IPS DF 19.7 (cell line): ENCODE data around the gene MVB12B.

Source experiments
- DNase-seq: peaks from one replicate; pipeline ENCODE4 v3.0.0-alpha.2; 2013; ENCODE audit warnings: low read depth, low spot score

Gene MVB12B

GRCh38 chr9:126363250-126363649 lies 36.6 kb downstream of the MVB12B start:
- DNase-seq = no peak

DNA sequence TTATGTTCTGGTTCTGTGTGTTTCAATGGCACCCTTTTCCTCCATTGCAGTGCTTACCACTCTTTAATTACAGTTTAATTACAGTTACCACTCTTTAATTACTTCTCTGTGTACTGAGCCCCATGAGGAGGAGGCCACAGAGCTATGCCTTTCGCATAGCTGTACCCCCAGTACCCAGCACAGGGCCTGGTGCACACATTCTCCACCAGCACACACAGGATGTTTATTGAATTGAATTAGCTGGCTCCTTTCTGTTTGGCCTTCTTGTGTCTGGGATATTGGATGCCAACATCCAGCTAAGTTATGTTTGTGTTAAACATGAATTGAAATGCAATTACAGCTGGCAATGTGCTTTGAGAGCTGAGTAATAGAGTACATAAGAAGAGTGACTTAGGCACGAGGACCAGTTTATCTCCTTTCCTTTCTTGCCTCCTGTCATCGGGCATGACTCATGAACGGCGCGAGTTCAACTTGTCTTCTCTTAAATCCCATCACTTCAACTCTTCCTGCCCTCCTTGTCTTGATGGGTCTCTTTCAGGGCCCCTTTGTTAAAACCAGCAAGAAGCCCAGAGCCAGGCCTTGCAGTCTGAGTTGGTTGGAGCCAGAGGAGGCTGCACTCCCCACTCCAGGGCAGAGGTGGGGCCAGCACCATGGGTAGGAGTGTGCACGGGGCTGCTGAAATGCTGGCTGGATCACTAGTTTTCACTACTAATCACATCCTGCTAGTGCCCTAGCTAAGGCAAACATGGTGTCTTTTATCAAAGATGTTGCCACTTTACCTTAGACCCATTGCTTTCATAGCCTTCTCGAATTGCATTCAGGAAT lies 37.4 kb downstream of the MVB12B start:
- DNase-seq = no peak

GRCh38 chr9:126365780-126366179 lies 39.2 kb downstream of the MVB12B start:
- DNase-seq = no peak

DNA sequence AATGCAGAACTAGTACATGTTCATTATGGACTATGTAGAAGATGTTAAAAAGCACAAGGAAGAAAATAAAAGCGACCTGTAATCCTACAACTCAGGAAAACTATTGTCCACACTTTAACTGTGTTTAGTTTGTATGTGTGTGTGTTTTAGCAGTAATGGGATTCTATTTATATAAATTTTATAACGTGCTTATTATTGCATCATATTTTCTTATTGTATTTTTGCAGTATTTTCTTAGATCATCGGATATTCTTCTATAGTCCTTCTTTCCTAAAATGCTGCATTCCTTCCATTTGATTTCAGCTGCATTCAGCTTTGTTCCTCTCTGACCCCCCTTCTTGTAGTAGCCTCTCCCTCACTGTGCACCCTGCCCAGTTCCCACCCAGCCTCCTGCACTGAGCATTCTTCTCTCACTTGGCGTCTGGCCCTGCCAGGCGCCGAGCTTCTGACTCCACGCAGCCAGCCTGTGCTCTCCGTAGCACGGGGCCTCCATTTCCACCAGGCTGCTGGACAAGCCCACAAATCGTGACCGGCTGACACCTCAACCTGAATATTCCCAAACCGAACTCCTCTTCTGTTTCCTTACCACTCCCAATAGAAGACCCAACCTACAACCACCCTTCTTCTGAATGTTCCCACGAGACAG lies 39.9 kb downstream of the MVB12B start:
- DNase-seq = no peak

- DNase-seq = no peak
These were observed 40.5 kb downstream of the MVB12B start for GRCh38 chr9:126367139-126367538.

DNA sequence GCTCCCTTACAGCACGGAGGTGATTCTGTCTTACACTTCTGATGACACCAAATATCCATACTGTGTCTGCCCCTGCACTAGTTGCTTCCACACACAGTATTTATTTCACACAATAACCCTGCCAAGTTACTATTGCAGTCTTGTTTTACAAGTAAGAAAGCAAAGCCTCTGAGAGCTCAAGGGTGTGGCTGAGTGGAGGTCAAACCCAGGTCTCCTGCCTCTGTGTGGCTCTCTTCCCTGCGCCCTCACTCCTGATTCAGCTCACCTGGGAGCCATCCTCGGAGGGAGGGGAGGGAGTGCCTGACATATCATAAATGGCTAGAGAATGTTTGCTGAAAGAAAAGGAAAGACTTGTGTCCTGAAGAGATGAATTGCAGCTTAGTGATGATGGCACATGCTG lies 41.0 kb downstream of the MVB12B start:
- no peak for DNase-seq

GRCh38 chr9:126368020-126368419 lies 41.4 kb downstream of the MVB12B start:
- DNase-seq = no peak

- DNase-seq = no peak
These were observed 44.6 kb downstream of the MVB12B start for GRCh38 chr9:126371007-126371870.

GRCh38 chr9:126372716-126373115 lies 46.1 kb downstream of the MVB12B start:
- DNase-seq = no peak

DNA sequence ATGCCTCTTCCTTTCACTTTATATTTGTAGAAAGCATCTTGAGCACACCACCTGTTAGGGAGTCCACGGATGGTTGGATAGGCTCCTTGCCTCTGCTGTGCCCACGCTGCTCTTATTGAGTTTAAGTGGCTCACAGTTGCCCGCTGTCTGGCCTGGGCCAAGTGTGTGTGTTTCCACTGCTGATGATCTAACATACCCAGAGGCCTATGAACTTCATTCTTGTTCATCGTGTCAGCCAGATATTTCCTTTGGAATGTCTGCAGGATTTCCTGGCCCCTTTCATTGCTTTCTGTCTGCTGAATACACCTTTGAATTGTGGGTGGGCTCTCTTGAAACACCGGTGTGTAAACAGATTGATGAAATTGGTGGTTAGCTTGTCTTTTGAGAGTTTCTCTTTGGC lies 46.6 kb downstream of the MVB12B start:
- no peak for DNase-seq

DNA sequence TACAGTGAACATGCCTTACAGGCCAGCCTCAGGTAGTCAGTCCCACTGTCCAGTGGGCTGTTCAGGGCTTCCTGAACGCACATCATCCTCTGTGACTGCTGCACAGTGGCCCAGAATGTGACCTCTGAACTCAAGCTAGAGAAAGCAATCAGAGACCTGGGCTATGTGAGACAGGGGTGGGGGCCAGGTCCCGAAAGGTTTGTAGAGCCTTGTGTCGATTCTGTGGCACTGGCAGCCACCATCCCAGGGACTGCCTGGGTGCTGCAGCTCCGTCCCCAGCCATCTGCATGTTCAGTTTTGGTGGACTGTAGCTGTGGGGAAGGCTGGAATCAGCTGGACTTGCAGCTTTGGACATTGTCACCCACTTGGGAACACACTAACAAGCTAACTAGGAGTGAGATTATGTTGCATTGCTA lies 47.7 kb downstream of the MVB12B start:
- no peak for DNase-seq

DNA sequence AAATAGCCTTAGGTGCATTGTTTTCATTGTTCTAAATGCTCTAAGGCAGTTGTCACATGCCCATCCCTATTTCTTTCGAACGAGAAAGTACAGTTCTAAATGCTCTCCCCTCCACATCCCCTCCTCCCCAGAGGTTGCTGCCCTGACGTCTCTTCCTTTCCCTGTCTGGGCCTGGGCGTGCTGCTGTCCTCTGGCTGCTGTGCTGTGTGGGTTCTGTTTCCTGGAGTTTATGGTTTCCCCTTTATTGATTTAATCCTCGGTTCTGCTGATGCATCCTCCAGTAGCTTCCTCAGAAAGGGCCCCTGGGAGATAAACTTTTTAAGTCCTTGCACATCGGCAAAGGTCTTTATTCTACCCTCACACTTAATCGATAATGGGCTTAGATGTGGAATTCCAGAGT lies 48.8 kb downstream of the MVB12B start:
- no peak for DNase-seq

DNA sequence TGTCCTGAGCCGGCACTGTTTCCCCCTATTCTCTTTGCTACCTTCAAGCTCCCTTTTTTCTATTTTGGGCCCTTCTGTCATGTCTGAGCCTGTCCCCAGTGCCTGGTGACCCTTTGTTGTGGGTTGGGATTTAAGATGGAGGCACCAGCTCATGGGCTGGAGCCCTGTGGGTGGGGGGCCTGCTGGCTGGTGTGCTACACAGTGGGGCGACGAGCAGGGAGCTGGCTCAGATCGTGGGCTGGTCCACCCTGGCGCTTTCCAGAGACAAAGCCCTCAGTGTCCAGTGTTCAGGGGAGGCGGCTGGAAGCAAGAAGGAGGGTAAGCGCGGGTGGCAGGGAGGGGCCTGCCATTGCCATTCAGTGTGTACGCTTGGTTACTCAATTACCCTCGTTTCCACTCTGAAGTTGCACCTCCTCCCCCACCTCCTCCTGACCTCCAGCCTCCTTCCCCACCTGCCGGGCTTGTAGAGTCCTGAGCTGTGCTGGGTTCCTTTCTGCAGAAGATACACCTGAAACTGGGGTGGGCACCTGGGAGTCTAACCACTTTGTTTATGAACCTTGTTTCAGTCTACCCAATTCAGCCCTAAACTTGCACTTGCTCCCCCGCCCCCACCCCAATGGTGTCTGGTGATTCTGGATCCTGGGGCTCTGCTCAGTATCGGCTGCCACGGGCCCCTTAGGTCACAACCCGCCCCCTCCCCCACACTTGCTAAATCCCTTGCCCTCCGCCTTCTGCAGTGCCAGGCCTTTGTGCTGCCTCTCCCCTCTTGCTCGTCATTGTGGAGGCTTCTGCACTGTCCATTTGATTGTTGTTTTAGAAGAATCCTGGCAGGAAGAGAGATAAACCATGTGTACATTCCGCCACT lies 49.9 kb downstream of the MVB12B start:
- no peak for DNase-seq

DNA sequence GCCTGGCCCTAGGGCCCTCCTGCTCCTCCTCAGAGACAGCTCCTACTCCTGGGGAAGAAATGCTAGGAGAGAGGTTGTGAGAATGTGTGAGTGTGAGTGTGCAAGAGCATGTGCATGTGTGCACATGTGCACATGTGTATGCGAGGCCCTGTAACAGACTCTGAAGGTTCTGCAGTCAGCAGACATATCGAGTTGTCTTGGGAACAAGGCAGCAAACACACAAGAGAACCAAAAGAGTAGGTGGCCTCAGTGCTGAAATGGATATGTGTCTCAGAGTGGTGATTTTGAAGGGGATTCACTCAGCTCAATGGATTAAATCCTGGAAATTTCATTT lies 50.5 kb downstream of the MVB12B start:
- DNase-seq = no peak

DNA sequence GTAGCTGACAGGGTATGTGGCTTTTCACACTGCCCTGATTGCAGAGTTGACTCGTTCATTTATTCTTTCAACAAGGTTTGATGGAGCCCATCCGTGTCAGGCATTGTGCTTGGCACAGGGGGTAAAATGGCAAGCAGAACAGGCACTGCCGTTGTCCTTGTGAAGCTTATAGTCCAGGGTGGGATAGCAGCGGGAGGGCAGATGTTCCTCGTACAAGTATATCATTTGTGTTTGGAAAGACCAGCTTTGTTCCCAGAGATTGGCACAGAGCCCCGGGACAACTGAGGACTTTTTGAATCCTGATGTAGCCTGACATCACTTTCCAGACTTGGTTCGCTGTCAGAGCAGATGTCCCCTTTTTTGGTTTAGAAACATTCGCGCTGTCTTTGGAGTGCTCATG lies 50.9 kb downstream of the MVB12B start:
- no peak for DNase-seq

GRCh38 chr9:126378761-126379160 lies 52.1 kb downstream of the MVB12B start:
- DNase-seq = no peak

GRCh38 chr9:126379661-126380360 lies 53.2 kb downstream of the MVB12B start:
- no peak for DNase-seq

GRCh38 chr9:126380447-126380846 lies 53.8 kb downstream of the MVB12B start:
- no peak for DNase-seq

DNA sequence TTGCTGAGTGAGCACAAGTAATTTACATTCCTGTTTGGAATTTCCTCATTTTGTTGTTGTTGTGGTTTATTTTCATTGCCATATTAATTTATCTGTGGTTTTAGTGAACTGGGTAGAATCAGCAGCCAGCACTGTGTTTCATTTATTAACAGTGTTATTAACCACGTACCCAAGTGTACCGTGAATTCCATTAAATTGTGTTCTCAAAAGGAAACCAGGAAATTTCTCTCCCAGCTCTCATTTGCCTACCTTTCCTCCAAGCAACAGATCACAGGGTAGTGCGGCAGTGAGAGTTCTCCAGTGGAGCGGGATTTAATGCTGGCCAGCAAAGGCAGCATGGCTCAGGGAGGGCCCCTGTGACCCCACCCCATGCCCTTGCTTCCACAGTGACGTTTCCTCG lies 54.6 kb downstream of the MVB12B start:
- no peak for DNase-seq

DNA sequence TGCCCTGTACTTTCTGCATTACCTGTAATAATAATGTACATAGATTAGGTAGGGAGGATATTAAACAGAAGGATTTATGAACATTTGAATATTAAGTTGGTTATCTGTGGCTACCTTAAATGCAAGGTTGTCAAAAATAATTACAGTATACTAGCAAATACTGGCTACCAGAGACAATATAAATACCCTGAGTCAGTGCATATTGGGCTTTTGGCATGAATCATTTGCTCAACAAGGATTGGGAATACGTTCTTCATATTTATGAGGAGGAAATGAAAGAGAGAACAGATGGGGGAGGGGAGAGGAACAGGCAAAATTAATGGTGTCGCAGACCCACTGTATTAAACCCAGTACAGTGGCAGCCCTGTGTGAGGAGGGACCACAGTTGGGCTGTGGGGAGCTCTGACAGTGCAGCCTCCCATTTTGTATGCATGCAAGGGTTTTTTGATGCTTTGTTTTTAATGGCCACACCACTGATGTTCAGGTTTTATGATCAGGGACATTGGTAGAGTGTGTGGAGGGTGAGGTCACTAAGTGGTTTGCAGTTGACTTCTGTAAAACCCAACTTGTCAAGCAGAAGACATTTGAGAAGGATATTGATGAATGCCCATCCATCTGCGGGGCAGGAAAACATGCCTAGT lies 56.9 kb downstream of the MVB12B start:
- no peak for DNase-seq
